Stimulated activated CD4-positive, alpha-beta T cell treated with anti-CD3 and anti-CD28 coated beads, TNF-alpha, amount 100 ng/mL, for 1 hour (primary cell): Measurements from ENCODE around the gene FRYL.

ENCODE experiments used
- DNase-seq, 3 donors: peaks; one replicate each; pipeline ENCODE4 v3.0.0-alpha.2; 2020; ENCODE audit warnings: low read depth in 3 of 3, low spot score in 1 of 3

Gene FRYL

GRCh38 chr4:48566034-48566384 is 214.1 kb downstream of the FRYL start:
- DNase-seq = no peak

GRCh38 chr4:48565362-48566033 is 214.6 kb downstream of the FRYL start:
- no peak for DNase-seq

DNA sequence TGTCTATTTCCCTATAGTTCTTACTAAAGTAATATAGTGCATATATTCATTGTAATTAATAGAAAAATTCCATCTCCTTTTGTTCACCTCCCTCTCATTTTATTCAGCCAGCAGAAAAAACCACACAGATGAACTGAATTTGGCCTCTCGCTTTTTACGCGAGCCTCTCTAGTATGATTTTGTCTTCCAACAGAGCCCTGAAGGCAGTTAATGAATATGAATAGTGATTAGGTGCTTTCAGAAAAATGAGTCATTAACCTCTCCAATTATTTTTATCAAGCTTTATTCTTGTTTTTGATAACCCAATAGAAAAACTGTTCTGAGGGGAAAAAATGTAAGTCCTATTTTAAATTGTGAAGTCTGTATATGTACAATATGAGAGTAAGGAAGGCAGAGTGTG is 215.9 kb downstream of the FRYL start:
- DNase-seq = no peak

- DNase-seq = no peak
Observed at GRCh38 chr4:48558819-48559218, 221.3 kb downstream of the FRYL start.

DNA sequence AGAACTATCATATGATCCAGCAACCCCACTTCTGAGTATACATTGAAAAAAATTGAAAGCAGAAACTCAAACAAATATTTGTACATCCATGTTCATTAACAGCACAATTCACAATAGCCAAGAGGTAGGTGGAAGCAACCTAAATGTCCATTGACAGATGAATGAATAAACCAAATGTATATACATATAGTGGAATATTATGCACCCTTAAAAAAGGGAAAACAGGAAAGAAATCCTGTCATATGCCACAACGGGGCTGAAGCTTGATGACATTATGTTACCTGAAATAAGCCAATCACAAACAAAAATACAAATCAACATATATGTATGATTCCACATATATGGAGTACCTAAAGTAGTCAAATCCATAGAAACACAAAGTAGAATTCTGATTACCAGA is 222.1 kb downstream of the FRYL start:
- DNase-seq = no peak

- DNase-seq = no peak
Observed at GRCh38 chr4:48557478-48557877, 222.6 kb downstream of the FRYL start.

GRCh38 chr4:48556268-48556667 is 223.8 kb downstream of the FRYL start:
- no peak for DNase-seq

- no peak for DNase-seq
Observed at GRCh38 chr4:48554606-48555005, 225.5 kb downstream of the FRYL start.

- DNase-seq = no peak
Observed at GRCh38 chr4:48553720-48554119, 226.4 kb downstream of the FRYL start.

GRCh38 chr4:48546336-48546735 is 233.7 kb downstream of the FRYL start:
- no peak for DNase-seq

- no peak for DNase-seq
Observed at GRCh38 chr4:48543796-48544195, 236.3 kb downstream of the FRYL start.

DNA sequence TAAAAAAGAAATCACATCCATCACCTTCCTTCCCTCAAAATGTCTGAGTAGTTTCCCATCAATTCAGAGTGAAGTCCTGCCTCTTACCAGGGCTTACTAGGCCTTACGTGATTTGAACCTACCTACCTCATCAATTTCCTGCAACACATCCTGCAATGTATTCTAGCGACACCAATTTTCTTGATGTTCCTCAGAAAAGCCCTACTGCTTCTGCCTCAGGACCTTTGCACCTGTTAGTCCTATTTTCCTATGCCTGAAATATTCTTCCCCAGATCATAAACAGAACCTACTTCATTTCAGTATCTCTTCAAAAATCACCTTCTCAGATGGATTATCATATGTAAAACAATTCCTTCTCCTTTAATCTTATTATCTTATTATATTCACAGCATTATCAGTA is 237.2 kb downstream of the FRYL start:
- DNase-seq = no peak

- no peak for DNase-seq
Observed at GRCh38 chr4:48539597-48539996, 240.5 kb downstream of the FRYL start.

DNA sequence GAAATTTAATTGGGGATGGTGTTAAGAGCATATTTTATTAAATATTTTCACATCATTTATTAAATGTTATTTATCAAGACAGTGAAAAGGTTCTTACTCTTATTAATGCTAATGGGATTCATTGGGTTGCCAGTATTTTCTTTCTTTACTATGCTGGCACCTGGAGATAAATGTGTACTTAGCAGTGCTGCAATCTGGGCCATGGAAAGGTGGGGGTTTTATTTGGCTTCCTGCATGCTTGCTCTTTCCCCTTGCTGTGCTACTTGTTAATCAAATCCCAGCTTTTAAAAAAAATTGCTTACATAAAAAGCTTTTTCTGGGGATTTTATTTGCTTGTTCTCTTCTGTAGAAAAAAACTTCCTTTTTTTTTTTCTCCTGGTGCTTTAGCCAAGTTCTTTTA is 241.7 kb downstream of the FRYL start:
- DNase-seq = no peak

- DNase-seq = no peak
Observed at GRCh38 chr4:48526406-48526805, 253.7 kb downstream of the FRYL start.

GRCh38 chr4:48518143-48518542 is 261.9 kb downstream of the FRYL start:
- DNase-seq = no peak

DNA sequence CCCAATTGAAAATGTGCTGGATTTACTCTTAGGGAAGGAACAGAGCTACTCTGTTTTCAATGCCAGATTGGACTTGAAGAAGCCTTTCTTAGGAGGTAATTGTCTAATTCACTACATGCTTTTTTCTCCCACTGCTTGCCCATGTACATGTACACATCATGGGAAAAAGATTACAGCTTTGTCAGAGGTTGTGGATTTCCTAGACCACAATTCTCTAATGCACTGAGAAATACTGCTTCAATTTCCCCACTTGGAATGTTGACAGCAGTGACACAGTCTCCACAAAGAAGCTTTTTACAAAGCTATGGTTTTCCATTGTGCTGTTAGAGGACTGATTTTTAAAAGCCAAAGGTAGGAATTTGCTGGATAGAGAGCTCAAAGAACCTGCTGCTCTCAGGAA is 270.5 kb downstream of the FRYL start:
- DNase-seq = no peak

GRCh38 chr4:48506716-48507115 is 273.4 kb downstream of the FRYL start:
- DNase-seq = no peak

DNA sequence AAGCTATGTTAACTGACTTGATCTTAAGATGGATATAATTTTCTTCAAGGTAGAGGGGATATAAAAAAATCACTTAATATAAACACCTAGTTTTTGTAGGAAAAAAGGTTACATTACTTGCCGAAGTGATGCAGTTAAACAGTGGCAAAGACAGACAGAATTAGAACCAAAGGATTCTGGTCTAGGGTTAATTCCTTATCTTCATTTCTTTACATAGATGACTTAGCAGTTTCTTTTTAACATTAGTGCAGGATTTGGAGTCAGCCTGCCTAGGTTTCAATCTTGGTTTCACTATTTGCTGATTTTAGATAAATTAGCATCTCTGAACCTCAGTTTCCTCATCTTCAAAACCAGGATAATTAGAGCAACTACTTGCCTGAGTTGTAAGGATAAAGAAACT is 275.7 kb downstream of the FRYL start:
- DNase-seq = no peak

DNA sequence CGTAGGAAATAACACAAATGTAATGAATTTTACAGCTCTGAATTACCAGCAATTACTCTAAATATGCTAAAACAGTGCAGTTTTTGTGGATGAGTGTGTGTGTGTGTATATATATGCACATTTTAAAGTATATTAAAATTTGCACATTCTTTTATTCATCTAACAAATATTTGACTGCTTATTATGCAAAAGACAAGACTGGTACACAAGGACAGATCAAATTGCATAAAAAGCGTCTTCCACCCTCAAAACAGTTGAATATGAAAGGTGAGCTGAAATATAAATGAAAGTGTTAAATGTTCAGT is 276.1 kb downstream of the FRYL start:
- no peak for DNase-seq

DNA sequence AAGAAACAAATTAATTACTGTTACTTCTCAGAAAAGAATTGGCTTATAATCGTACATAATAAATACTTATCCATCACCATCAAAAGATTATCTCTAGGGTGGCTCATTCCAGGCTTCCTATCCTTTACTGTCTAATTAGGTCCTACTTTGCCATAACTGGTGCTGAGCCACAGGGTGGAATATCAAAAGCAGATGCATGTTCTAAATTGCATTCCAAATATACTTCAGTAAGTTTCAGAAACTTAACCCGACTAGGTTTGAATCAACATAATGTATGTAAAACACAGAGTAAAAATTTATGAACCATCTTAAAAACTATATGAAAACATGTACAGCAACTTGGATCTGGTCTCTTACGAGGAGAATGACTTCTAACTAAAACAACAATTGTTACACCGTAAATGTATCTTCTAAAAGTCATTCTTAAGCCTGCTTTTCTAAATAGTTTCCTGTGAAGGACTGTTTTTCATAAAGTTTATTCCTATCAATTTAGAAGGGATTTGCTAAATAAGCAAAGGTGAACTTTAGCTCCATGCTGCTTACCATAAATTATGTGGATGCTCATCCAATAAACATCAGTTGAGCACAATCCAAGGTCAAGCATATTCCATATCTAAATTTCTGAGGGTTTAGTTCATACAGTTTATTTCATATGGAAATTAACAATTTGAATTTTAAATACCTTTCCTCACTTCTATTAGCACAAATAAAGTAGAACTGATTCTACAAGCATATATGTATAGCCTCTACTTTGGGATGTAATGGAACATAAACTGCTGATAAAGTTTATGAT is 276.6 kb downstream of the FRYL start:
- no peak for DNase-seq

- DNase-seq = no peak
Observed at GRCh38 chr4:48499551-48500066, 280.5 kb downstream of the FRYL start.

DNA sequence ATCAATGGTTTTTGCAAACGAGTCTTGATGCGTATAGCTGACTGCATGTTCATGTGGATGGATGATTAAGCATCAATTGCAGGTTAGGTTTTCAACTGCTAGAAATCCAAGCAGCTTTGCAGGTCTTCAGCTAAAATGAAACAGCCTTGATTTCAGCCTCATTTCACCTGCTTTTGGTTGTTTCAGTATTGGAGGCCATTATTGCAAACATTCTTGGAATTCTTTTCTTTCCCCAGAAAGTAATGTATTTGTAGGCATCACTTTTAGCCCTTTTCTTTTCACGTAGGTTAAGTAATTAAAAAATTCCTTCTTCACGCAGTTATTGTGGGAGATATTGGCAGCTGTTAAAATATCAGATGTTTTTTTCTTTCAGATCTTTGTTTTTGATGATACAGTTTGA is 281.2 kb downstream of the FRYL start:
- DNase-seq = no peak
